Measurements from ENCODE around the gene PTPN21.

PTPN21 gene

DNA sequence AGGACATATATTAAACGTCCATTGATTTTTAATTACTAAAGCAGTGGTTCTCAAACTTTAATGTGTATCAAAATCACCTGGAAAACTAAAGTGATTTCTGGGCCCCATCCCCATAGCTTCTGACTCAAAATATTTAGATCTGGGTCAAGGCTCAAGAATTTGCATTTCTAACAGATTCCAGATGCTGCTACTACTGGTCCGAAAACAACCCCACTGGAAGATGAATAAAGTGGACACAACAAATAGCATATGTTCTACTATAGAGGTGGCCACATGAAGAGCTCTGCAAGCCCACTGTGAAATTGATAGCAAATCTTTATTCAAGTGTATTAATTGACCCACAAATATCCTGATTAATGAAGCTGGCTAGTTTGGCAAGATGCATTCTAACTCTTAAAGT lies 99.9 kb downstream of the PTPN21 start:
- DNase-seq = no peak

- DNase-seq = no peak
Observed at GRCh38 chr14:88452231-88452630, 102.6 kb downstream of the PTPN21 start.

DNA sequence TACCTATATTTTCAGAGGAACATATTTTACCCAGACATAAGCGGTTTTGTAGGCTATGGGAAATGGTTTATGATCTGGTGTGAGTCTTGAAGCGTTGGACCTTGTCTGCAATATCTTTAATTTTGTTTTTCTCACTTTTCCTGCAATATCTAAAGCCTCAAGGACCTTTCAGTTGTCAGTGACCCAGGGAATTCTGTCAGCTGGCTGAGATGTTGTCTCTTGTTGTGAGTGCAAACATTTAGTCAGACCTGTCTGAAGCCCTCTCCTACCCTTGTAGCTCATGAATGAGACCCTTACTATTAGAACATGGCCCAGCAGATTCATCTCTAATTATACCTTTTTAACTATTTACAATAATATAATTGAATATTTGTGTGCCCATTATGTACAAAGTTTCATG lies 115.7 kb downstream of the PTPN21 start:
- no peak for DNase-seq

- no peak for DNase-seq
Observed at GRCh38 chr14:88437658-88438057, 117.1 kb downstream of the PTPN21 start.

GRCh38 chr14:88430976-88431375 lies 123.8 kb downstream of the PTPN21 start:
- DNase-seq = no peak

- no peak for DNase-seq
Observed at GRCh38 chr14:88426271-88426670, 128.5 kb downstream of the PTPN21 start.

DNA sequence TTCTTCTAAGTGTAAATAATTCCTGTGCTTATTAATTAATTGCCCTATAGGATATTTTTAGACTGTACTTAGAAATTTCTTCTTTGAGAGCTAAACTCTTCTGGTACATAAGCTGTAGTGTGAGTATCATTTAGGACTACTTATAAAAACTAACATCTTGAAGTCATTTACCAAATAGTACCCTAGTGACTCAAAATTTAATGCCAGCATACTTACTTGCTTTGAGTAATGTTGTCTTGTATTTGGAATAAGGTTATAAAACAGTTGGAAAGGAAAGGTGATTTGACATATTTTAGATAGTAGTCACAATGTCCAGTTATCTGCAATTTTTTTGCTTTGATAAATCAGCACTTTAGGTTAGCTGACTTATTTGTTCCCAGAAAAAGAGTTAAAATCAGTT lies 130.2 kb downstream of the PTPN21 start:
- DNase-seq = no peak

- no peak for DNase-seq
Observed at GRCh38 chr14:88422919-88423650, 131.7 kb downstream of the PTPN21 start.

GRCh38 chr14:88422047-88422446 lies 132.8 kb downstream of the PTPN21 start:
- DNase-seq = no peak

GRCh38 chr14:88421286-88421685 lies 133.5 kb downstream of the PTPN21 start:
- DNase-seq = no peak

DNA sequence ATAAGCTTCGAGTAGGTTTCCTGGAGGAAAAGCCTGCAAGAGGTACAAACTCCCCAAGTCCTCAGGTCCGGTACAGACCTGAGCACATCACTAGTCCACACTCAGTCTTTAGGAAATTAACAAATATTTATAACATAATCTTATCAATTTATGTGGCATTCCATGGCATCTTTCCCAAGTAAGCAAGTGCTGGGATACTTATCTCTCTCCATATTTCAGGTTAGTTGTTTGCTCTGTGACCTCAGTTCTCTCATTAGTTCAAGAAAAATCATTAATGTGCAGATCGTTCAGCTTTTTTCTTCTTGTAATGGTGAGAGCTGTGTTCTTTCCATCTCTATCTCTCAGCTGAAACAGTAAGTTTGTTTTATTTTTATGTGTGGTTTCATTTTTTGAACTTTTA lies 134.6 kb downstream of the PTPN21 start:
- DNase-seq = no peak

DNA sequence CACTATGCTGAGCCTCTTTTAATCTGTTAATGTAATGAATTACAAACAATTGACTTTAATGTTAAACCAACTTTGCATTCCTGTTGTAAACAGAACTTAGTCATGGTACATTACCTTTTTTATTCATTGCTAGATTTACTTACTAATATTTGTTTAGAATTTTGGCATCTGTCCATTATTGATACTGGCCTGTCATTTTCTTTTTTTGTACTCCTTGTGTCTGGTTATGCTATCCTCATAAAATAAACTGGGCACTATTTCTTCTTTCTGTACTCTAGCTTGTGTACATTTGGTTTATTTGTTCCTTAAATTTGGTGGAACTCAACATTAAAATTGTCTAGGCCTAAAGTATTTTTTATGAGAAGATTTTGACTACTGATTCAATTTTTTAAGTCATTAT lies 137.2 kb downstream of the PTPN21 start:
- DNase-seq = no peak

All from NCI-H1930 (cell line).